DMS79 treated with DMSO at 0.1 percent for 48 hours (cell line): ENCODE data around the gene KCNE4.
"Not testable (repeated sequence)": the region's sequence is repeated elsewhere in the genome, so short reads cannot be mapped to it uniquely, and the experiment has no call there.

Experiments
- DNase-seq: peaks from one replicate; lab custom pipeline; 2025; lab: John Stamatoyannopoulos, UW

KCNE4 gene

DNA sequence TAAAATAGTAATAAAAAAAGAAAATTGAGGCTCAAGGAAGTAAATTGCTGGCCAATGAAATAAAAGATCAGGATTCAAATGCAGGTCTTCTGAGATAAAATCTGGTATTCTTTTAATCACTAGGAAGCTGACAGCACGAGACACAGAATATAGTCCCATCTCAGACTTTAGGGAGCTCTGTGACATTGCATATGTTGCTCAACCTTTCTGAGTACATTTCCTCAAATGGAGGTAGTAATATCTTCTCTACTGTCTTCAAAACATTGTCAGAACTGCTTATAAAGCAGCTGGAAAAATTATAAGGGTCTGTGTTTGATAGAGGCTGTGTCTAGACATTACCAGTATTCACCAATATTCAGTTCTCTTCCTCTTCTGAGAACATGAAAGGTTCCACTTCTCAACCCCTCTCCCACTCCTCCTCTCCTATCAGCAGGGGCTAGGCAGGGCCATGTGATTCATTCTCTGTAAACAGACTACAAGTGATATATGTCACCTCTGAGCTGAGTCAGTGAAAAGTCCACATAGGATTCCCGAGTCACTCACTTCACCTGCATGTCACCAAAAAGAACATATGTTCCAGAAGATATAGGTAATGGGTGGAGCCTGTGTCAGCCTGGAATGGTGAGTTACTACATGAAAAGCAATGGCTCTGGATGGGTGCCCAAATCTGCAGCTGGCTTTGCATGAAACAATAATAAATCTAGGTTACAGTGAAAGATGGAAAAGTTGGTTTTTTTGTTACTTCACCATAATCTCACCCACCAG is 7.1 kb downstream of the KCNE4 start:
- DNase-seq, result peak; percentile 7

DNA sequence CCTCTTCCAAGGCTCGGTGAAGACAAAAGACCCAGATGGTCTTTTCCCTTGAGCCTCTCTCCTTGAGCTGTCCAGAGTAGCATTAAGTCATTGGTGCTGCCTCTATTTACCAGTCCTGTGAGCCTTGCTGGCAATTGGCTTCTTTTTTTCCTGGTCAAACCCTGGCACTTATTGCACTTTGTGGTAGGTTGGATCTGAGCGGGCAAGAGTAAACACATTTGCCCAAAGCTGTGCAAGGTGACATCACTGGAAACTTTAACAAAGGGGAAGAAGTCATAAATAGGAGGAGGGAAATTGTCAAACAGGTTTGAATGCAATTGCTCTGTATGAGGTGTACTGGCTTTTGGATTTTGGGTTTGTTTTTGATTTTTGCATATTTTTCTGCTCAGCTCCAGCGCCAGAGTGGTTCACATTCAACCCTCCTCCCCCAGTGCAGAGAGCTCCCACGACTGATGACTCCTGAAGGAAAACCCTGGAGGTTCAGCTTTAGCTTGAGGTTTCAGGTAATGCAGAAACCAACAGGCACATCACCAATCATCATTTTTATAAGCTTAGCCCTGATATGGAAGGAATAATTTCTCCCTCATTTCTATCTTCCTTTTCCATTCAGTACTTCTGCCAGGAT is 8.3 kb downstream of the KCNE4 start:
- no peak for DNase-seq

DNA sequence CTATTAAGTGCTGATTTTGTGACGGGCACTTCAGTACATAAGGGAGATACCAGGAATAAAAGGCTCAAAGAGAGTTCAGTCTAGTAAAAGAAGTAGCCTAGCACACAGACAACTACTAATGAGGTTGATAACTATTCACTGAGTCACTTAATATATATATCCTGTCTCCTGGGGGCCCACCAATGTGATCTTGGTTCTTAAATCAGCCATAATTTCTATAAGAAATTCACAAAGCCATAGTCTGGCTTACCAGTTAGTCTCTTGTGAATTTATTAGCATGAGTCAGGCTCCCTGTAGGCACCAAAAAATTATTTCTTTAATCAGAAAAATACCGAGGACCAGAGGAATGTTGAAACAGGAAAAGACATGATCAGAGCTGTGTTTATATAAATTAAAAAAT is 10.4 kb downstream of the KCNE4 start:
- no peak for DNase-seq

DNA sequence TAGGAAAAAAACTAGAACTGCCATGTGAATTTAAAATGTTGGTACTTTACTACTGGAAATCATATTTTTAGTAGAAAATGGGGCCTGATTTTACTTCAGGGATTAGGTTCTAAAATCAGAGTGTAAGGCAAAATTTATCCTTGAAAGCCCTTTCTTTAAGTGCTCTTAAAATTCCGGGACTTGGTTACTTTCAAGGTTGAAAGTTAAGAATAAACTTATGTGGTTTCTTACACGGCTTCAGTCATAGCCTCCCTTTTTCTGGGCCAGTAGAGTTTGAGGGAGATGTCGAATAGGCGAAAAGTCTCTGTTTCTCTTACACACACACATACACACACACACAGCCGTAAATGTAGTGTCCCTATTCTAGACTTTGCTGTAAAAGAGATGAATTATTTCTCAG is 13.1 kb downstream of the KCNE4 start:
- DNase-seq, result no peak

DNA sequence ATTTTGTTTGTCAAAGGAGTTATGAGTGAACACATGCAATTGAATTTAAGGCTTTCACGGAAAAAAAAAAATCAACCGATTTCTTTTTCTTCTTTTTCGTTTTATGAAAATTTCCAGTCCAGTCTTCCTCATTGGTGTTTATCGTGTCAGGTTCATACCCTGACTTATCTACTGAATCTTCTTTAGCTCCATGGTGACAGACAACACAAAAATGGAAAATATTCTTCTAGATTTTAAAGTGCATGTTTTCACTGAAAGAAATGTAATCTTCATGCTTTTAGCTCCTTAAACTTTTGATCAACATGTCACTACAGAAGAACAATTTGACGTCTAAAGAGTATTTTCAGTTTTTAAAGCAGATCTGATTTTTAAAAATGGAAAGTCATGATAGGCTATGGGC is 14.7 kb downstream of the KCNE4 start:
- DNase-seq, result no peak

DNA sequence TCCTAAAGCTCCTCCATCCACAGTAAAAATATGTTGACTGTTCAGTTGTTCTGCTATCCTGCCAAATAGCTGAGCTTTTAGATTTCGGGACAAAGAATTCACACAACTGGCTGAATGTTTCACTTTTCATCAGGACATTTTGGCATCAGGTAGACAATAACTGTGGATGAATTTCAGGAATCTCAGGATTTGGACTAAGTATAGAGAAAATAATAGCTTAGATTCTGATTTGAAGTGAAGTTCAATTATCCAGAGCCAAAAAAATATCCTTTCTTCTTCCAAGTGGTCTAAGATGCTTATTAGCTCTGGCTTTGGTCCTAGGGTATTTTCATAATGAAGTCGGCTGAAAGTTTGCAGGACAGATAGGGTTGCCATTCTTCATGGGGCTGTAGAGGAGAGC is 16.1 kb downstream of the KCNE4 start:
- DNase-seq, result no peak

DNA sequence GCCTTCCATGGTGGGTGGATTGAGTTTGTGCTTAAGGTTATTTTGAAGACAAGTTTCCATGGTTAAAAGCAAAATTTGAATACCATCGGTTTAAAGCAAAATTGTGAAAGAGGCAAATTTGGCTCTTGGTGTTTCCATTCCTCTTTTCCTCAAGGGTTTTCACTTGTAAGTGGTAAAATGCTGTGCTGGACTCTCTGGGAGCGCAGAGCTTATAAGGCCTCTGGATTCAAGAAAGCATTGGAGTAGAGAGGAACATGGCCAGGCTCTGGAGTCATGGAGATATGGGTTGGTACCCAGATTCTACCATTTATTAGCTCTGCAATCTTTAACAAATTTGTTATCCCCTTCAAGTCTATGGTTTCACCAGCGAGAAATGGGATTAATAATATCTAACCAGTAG is 17.5 kb downstream of the KCNE4 start:
- DNase-seq, result no peak

DNA sequence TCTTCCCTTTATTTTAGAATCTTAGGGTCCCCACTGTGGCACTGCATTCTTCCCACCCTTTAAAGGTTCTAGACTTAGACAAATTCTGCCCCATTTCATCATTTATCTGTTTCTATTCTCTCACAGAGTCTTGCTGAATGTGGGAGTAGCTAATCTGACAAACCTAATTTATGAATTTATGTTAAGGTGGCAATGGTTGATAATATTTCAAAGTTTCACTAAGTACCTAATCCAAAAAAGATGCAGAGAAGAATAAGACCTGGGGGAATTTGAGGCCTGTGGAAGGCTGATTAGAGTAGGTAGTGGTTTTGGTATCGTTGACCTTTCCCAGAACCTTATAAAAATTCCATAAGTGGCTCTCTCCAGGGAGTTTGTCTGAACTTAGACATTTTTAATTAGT is 18.0 kb downstream of the KCNE4 start:
- DNase-seq, result no peak

DNA sequence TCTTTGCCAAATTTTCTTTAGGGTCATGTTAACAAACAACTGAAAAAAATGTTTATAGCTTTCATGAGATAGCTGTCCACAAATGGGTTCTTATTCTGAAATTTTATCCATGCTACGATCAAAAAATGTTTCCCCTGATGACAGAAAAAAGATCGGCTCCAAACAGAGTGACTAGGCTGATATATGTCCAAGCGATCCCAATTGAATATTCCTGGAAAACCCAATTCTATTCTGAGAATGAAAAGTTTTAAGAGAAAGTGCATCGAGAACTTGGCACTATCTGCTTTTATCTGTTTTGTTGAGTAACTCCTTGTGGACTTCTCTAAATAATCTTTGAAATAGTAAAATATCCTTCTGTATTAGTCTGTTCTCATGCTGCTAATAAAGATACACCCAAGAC is 19.1 kb downstream of the KCNE4 start:
- no peak for DNase-seq

DNA sequence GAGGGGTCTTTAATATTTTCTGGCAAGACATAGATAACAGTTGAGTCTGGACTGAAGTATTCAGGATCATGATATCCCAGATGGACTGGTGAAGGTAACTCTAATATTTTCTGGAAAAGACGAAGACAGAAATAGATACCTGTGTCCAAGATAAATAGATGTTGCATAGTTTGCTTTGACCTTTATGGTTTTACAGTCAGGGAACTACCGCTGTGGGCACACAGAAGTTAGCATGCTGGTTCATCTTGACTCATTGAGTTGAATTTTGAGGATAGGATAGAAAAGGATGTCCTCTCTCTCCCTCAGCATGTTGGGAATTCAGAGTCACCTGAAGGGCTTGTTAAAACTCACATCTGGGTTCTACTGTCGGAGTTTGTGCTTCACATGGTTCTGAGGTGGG is 20.8 kb downstream of the KCNE4 start:
- no peak for DNase-seq

DNA sequence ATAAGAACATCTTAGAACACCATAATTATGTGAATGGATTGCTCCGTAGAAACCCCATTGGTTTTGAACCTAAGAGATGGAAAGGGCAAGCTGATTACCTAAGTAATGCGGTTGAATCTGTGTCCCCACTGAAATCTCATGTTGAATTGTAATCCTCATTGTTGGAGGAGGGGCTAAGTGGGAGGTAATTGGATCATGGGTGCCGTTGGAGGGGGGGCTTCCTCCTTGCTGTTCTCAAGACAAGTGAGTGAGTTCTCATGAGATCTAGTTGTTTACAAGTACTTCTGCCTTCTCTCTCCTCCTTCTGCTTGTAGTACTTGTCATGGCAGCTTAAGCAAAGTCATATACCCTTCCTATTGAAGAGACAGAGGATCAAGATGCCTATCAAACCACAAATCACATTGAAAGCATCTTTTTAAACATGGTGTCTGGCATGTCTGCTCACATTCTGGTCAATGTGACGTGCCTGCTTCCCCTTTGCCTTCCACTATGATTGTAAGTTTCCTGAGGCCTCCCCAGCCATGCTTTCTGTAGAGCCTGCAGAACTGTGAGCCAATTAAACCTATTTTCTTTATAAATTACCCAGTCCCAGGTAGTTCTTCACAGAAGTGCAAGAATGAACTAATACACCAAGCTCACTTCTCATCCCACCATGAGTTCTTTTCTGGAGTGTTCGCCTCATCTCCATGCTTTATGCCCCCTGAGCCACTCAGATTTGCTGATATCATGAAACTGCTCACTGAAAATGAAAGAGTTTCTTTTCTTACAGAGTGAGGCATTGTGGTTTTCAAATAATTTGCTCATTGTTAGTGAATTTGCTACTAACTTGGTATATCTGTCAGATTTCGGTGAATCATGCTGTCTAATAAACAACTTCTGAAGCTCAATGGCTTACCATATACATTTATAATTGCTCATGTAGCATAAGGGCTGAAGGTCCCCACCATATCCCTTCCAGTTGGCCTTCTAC is 23.6 kb downstream of the KCNE4 start:
- no peak for DNase-seq

DNA sequence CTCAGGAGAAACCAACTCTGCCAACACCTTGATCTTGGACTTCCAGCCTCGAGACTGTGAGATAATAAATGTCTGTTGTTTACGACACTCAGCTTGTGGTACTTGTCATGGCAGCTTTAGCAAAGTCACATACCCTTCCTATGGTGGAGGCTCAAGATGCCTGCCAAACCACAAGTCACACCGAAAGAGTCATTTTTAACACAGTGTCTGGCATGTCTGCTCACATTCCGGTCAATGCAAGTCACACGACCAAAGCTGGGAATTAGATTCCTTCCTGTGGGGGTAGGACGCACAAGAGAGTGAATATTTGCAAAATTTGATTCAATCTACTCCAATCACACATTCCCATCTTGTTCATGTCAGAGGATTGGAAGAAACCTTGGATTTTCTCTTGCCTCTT is 24.6 kb downstream of the KCNE4 start:
- DNase-seq, result no peak

DNA sequence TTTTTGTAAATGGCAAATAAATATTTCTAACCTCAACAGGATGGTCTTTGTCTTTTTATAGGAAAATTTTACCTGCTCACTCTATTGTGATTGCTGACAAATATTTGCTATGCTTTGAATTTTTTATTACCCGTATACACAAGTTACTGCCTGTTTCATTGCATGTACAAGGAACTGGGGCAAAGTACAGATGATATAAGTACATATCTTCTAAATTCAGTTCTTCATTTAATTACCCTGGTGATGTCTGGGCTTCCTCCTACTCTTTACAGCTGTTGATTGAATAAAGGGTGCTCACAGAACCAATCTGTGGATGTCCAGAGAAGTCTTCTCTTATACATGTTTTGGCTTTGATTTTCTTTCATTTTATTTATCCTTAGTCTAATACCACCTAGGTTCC is 26.5 kb downstream of the KCNE4 start:
- no peak for DNase-seq

DNA sequence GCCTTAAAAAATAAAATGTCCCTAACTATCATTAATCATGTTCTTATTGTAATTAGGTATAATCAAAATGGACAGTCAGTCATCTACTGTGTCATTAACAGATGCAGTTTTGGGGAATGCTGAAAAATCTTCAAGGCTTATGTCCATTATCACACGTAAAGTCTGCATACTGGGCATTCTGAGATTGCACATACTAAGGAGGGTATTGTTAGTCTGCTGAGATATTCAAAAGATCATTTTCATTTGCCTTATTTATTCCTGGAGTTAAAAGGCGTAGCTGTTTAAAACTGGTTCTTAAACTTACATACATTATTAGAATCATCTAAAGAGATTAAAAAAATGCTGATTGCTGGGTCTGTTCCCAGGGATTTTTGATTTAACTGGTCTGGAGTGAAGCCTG is 27.4 kb downstream of the KCNE4 start:
- DNase-seq, result no peak

DNA sequence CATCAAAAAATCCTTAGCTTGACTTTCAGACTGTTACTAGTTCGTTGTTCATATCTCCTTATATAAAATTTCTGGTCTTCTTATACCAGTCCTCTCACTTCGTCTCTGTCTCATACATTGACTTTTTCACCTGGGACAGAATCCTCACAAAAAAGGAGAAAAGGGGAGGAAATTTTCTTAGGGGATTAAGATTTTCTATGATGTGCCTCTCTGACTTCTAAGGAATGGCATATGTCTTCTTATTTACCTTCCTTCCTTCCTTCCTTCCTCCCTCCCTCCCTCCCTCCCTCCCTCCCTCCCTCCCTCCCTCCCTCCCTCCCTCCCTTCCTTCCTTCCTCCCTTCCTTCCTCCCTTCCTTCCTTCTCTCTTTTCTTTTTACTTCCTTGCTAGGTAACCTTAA is 27.9 kb downstream of the KCNE4 start:
- no peak for DNase-seq

DNA sequence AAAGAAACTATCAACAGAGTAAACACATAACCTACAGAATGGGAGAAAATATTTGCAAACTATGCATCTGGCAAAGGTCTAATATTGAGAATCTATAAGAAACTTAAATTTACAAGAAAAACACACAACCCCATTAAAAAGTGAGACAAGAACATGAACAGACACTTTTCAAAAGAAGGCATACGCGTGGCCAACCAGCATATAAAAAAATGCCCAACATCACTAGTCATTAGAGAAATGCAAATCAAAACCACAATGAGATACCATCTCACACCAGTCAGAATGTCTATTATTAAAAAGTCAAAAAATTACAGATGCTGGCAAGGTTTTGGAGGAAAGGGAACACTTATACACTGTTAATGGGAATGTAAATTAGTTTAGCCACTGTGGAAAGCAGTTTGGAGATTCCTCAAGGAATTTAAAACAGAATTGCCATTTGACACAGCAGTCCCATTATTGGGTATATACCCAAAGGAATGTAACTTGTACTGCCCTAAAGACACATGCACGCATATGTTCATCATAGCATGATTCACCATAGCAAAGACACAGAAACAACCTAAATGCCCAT is 28.9 kb downstream of the KCNE4 start:
- not testable (repeated sequence) for DNase-seq

DNA sequence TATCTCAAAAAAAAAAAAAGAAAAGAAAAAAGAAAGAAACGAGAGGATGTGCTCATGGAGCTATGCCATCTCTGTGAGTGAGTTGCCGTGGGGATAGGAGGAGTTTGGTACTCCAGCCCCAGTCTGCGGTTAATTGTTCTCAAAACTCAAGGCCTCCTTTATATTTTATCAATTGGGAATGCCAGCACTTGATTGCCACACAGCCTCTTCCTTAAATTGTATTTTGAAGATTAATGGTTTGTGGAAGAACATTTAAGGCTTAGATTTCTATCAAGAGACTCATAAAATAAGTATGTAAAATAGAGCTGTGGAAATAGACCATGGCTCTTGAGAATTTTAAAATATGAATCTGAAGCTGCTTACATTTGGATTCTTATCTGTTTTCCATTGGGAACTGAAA is 29.8 kb downstream of the KCNE4 start:
- peak; percentile 85 for DNase-seq

DNA sequence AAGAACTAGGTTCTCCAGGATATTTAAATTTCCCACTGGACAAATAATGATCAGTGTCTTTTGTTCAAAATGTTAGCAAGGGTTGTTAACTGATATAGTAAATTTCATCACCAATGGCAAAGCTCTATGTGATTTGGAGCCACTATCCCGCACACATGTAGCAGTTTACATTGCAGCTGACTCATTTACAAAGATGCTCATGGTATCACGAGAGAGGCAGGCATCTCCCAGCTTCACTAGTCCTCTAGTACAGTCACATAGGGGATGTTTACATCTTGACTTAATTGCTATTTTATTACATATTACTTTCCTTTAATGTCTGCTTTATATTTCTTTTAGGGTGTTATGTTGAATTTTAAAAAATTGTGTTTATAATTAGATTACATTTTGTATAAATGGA is 30.7 kb downstream of the KCNE4 start:
- no peak for DNase-seq

DNA sequence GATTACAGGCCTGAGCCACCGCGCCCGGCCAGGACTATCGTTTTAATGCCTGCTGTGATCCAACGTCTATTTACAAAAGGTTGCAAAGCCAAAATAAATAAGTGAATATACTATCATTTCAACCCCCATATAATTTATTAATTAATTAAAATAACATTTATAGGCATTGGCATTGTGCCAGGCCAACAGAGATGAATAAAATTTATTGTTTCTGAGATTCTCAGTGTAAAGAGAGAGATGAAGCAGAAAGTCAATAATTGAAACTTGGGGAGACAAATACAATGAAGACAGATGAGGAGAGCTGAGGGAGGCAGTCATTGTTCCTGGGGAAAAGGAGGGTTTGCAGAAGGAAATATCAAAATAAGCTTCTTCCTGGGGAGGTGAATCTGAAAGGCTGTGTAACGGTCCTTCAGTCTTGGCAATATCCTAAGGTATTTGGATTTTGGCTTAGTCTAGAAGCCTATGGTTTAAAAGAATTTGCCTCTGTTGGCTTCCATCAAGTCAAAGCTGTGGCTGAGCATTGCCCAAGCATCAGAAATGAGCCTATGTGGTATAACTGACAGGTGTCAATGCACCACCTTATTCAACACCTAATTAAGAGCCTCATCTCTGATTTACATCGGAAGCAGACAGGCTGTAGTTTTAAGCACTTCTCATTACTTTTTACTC is 31.5 kb downstream of the KCNE4 start:
- no peak for DNase-seq

DNA sequence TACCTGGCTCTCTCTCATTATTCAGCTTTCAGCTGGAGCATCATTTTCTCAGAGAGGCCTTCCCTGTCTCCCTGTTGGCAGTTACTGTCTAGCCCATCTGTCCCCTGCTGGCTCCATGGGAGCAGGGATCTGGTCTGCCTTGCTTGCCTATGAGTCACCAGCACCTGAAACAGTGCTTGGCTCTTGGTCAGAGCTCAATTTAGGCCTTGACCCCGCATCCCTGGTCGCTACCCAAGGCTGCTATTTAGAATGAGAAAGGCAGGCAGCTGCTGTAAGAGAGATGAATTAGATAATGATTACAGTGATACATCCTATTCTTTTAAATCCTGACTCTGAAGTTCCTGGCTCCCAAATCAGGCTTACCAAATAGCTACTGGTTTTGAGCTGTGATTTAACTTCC is 32.9 kb downstream of the KCNE4 start:
- no peak for DNase-seq

DNA sequence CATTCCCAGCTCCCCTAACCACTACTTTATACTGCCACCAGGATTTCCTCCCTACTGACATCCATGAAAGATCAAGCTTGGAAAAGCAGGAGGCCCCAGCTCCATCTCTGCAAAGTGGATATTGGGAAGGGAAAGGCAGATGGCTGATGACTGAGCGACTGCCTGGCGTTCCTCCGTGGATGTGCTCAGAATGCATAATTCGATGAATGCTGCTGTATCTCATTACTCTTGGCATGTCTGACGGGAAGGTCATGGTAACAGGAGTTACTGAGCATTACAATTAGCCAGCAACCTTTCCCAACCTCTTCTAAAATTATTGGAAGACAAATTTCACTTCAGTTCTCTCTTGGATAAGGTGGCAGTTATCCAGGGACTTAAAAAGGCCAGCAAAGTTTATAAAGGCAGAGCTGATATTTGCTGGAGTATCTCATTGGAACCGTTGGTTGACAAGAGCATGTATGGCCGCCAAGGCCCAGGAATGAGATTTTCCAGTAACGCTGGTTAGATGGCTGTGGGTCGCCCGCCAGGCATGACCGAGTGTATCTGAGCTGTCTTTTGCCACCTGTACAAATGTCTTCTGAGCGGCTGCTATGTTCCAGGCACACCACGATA is 34.5 kb downstream of the KCNE4 start:
- no peak for DNase-seq

DNA sequence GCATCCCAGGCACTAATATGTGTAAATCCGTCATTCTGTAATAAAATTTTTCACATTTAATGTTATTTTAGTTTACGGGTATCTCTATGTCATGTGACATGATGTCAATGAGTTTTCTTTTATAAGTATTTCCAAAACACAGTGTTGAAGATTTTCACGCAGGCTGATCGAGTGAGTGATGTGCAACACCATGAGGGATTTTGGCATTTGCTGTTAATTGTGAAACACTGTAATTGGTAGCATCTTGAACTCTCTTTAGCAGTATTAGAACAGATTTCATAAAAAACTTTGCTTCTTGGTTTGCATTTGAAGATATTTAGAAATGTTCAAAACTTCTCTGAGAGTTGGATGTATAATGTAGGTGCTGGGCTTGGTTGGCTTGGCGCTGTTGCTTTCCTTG is 35.5 kb downstream of the KCNE4 start:
- no peak for DNase-seq
